Measurements from ENCODE around the gene NDST1. TPM values are rescaled to one million over a fixed set of nuclear protein-coding genes. Genes with fewer than 3 reads are reported as not detected.

NDST1 gene
- total RNA-seq, 1 experiment from 2014 or later, result 65.0 TPM

- Histone ChIP-seq H3K36me3 (peaks cover 45% of the 10 kb centered on the region), H3K4me1 (replicated peaks) (peaks cover 58% of the 10 kb centered on the region), H3K27ac (no peak overlapping the region), H3K27me3 (replicated peaks) (no peaks in the 10 kb centered on the region), H3K4me3 (no peak overlapping the region), H3K9me3 (replicated peaks) (no peaks in the 10 kb centered on the region)
- DNase-seq (ENCODE audit: low read depth in 1 of 2, low spot score in 2 of 2), result no peak
Measured at GRCh38 chr5:150496534-150496933, 11.4 kb upstream of the NDST1 start.

GRCh38 chr5:150497274-150497988, 10.5 kb upstream of the NDST1 start:
- H3K27me3 ChIP-seq (replicated peaks), result no peaks in the 10 kb centered on the region
- H3K4me1 ChIP-seq (replicated peaks), result peaks cover 53% of the 10 kb centered on the region
- peak; percentile 84 to 95 for DNase-seq (ENCODE audit: low read depth in 1 of 2, low spot score in 2 of 2)
- H3K9me3 ChIP-seq (replicated peaks), result no peaks in the 10 kb centered on the region
- H3K27ac ChIP-seq, result peak overlapping the region; percentile 14; the same call in 1 of the 2 replicates
- peaks cover 45% of the 10 kb centered on the region for H3K36me3 ChIP-seq
- no peak overlapping the region for H3K4me3 ChIP-seq

- no peaks in the 10 kb centered on the region for H3K27me3 ChIP-seq (replicated peaks)
- H3K36me3 ChIP-seq, result peaks cover 45% of the 10 kb centered on the region
- H3K9me3 ChIP-seq (replicated peaks), result no peaks in the 10 kb centered on the region
- H3K27ac ChIP-seq, result peak overlapping the region; percentile 14; the same call in 1 of the 2 replicates
- H3K4me1 ChIP-seq (replicated peaks), result peaks cover 48% of the 10 kb centered on the region
- DNase-seq (ENCODE audit: low read depth in 1 of 2, low spot score in 2 of 2), result no peak
- H3K4me3 ChIP-seq, result no peak overlapping the region
Measured at GRCh38 chr5:150497989-150498317, 10.0 kb upstream of the NDST1 start.

- no peak for DNase-seq (ENCODE audit: low read depth in 1 of 2, low spot score in 2 of 2)
- no peak overlapping the region for H3K4me3 ChIP-seq
- no peaks in the 10 kb centered on the region for H3K9me3 ChIP-seq (replicated peaks)
- peaks cover 45% of the 10 kb centered on the region for H3K36me3 ChIP-seq
- peaks cover 50% of the 10 kb centered on the region for H3K4me1 ChIP-seq (replicated peaks)
- H3K27me3 ChIP-seq (replicated peaks), result no peaks in the 10 kb centered on the region
- no peak overlapping the region for H3K27ac ChIP-seq
Measured at GRCh38 chr5:150498501-150498900, 9.4 kb upstream of the NDST1 start.

GRCh38 chr5:150498971-150499370, 9.0 kb upstream of the NDST1 start:
- DNase-seq (ENCODE audit: low read depth in 1 of 2, low spot score in 2 of 2), result no peak
- Histone ChIP-seq H3K4me1 (replicated peaks) (peaks cover 55% of the 10 kb centered on the region), H3K4me3 (no peak overlapping the region), H3K9me3 (replicated peaks) (no peaks in the 10 kb centered on the region), H3K36me3 (peaks cover 45% of the 10 kb centered on the region), H3K27me3 (replicated peaks) (no peaks in the 10 kb centered on the region), H3K27ac (no peak overlapping the region)

- H3K4me3 ChIP-seq, result no peak overlapping the region
Measured at GRCh38 chr5:150499437-150499956, 8.4 kb upstream of the NDST1 start.

GRCh38 chr5:150500328-150500841, 7.5 kb upstream of the NDST1 start:
- Histone ChIP-seq H3K4me1 (replicated peaks) (peaks cover 65% of the 10 kb centered on the region), H3K4me3 (no peak overlapping the region), H3K27me3 (replicated peaks) (no peaks in the 10 kb centered on the region), H3K9me3 (replicated peaks) (no peaks in the 10 kb centered on the region), H3K36me3 (peaks cover 47% of the 10 kb centered on the region), H3K27ac (no peak overlapping the region)
- DNase-seq (ENCODE audit: low read depth in 1 of 2, low spot score in 2 of 2), result no peak

More at GRCh38 chr5:150499437-150499956, 8.4 kb upstream of the NDST1 start:
- Histone ChIP-seq H3K4me1 (replicated peaks) (peaks cover 60% of the 10 kb centered on the region), H3K27ac (no peak overlapping the region), H3K27me3 (replicated peaks) (no peaks in the 10 kb centered on the region), H3K9me3 (replicated peaks) (no peaks in the 10 kb centered on the region), H3K36me3 (peaks cover 45% of the 10 kb centered on the region)
- DNase-seq (ENCODE audit: low read depth in 1 of 2, low spot score in 2 of 2), result no peak

- H3K4me3 ChIP-seq, result no peak overlapping the region
- DNase-seq (ENCODE audit: low read depth in 1 of 2, low spot score in 2 of 2), result no peak
- peaks cover 65% of the 10 kb centered on the region for H3K4me1 ChIP-seq (replicated peaks)
- no peaks in the 10 kb centered on the region for H3K9me3 ChIP-seq (replicated peaks)
- H3K36me3 ChIP-seq, result peaks cover 51% of the 10 kb centered on the region
- H3K27me3 ChIP-seq (replicated peaks), result no peaks in the 10 kb centered on the region
- no peak overlapping the region for H3K27ac ChIP-seq
Measured at GRCh38 chr5:150500905-150501304, 7.0 kb upstream of the NDST1 start.

- no peaks in the 10 kb centered on the region for H3K9me3 ChIP-seq (replicated peaks)
- DNase-seq (ENCODE audit: low read depth in 1 of 2, low spot score in 2 of 2), result no peak
- H3K36me3 ChIP-seq, result peaks cover 47% of the 10 kb centered on the region
- no peak overlapping the region for H3K27ac ChIP-seq
- H3K4me1 ChIP-seq (replicated peaks), result peaks cover 62% of the 10 kb centered on the region
- no peaks in the 10 kb centered on the region for H3K27me3 ChIP-seq (replicated peaks)
- H3K4me3 ChIP-seq, result no peak overlapping the region
Measured at GRCh38 chr5:150502106-150502505, 5.8 kb upstream of the NDST1 start.

- no peak overlapping the region for H3K27ac ChIP-seq
- peaks cover 50% of the 10 kb centered on the region for H3K36me3 ChIP-seq
- no peaks in the 10 kb centered on the region for H3K9me3 ChIP-seq (replicated peaks)
- H3K4me1 ChIP-seq (replicated peaks), result peaks cover 61% of the 10 kb centered on the region
- no peak for DNase-seq (ENCODE audit: low read depth in 1 of 2, low spot score in 2 of 2)
- no peaks in the 10 kb centered on the region for H3K27me3 ChIP-seq (replicated peaks)
- H3K4me3 ChIP-seq, result no peak overlapping the region
Measured at GRCh38 chr5:150502847-150503246, 5.1 kb upstream of the NDST1 start.

GRCh38 chr5:150503386-150503785, 4.5 kb upstream of the NDST1 start:
- Histone ChIP-seq H3K27ac (no peak overlapping the region), H3K9me3 (replicated peaks) (no peaks in the 10 kb centered on the region), H3K36me3 (peaks cover 48% of the 10 kb centered on the region), H3K4me1 (replicated peaks) (peaks cover 55% of the 10 kb centered on the region), H3K27me3 (replicated peaks) (no peaks in the 10 kb centered on the region), H3K4me3 (no peak overlapping the region)
- DNase-seq (ENCODE audit: low read depth in 1 of 2, low spot score in 2 of 2), result no peak

GRCh38 chr5:150503977-150504620, 3.8 kb upstream of the NDST1 start:
- no peak overlapping the region for H3K27ac ChIP-seq
- no peak for DNase-seq (ENCODE audit: low read depth in 1 of 2, low spot score in 2 of 2)

GRCh38 chr5:150505041-150505511, 2.9 kb upstream of the NDST1 start:
- peaks cover 40% of the 10 kb centered on the region for H3K4me1 ChIP-seq (replicated peaks)
- peaks cover 44% of the 10 kb centered on the region for H3K36me3 ChIP-seq

More at GRCh38 chr5:150503977-150504620, 3.8 kb upstream of the NDST1 start:
- Histone ChIP-seq H3K9me3 (replicated peaks) (no peaks in the 10 kb centered on the region), H3K4me1 (replicated peaks) (peaks cover 49% of the 10 kb centered on the region), H3K27me3 (replicated peaks) (no peaks in the 10 kb centered on the region), H3K36me3 (peaks cover 48% of the 10 kb centered on the region), H3K4me3 (no peak overlapping the region)

GRCh38 chr5:150505816-150506215, 2.1 kb upstream of the NDST1 start:
- Histone ChIP-seq H3K4me1 (replicated peaks) (peaks cover 40% of the 10 kb centered on the region), H3K36me3 (peaks cover 41% of the 10 kb centered on the region), H3K4me3 (no peak overlapping the region), H3K27me3 (replicated peaks) (no peaks in the 10 kb centered on the region), H3K27ac (no peak overlapping the region), H3K9me3 (replicated peaks) (no peaks in the 10 kb centered on the region)
- no peak for DNase-seq (ENCODE audit: low read depth in 1 of 2, low spot score in 2 of 2)

More at GRCh38 chr5:150505041-150505511, 2.9 kb upstream of the NDST1 start:
- no peak overlapping the region for H3K27ac ChIP-seq
- DNase-seq (ENCODE audit: low read depth in 1 of 2, low spot score in 2 of 2), result no peak
- H3K27me3 ChIP-seq (replicated peaks), result no peaks in the 10 kb centered on the region
- H3K9me3 ChIP-seq (replicated peaks), result no peaks in the 10 kb centered on the region
- H3K4me3 ChIP-seq, result no peak overlapping the region
